ENCODE measurements around the gene APPBP2. TPM values are rescaled to one million over a fixed set of nuclear protein-coding genes. Genes with fewer than 3 reads are reported as not detected.
"Not testable (repeated sequence)": the region's sequence is repeated elsewhere in the genome, so short reads cannot be mapped to it uniquely, and the experiment has no call there.

The APPBP2 gene
- total RNA-seq, 1 donor from 2014 or later: 15.5 TPM

- FAIRE-seq (no peak), DNase-seq (ENCODE audit: low read depth) (no peak)
- no peaks in the 10 kb centered on the region for H3K27me3 ChIP-seq (ENCODE audit: control insufficient read depth, insufficient read depth, low read length)
- peaks cover 9% of the 10 kb centered on the region for H3K36me3 ChIP-seq (ENCODE audit: control insufficient read depth, insufficient read depth, low read length)
- H3K4me3 ChIP-seq (ENCODE audit: low read depth, low read length): no peak overlapping the region
- no peak for TF ChIP-seq CTCF (IDR thresholded peaks at IDR 0.05; ENCODE audit: insufficient read depth, low read length, severe bottlenecking)
Measured at GRCh38 chr17:60496041-60496440, 30.0 kb downstream of the APPBP2 start.

GRCh38 chr17:60495260-60495659 is 30.8 kb downstream of the APPBP2 start:
- no peak for TF ChIP-seq CTCF (IDR thresholded peaks at IDR 0.05; ENCODE audit: insufficient read depth, low read length, severe bottlenecking)
- Histone ChIP-seq H3K36me3 (ENCODE audit: control insufficient read depth, insufficient read depth, low read length) (peaks cover 9% of the 10 kb centered on the region), H3K27me3 (ENCODE audit: control insufficient read depth, insufficient read depth, low read length) (no peaks in the 10 kb centered on the region), H3K4me3 (ENCODE audit: low read depth, low read length) (no peak overlapping the region)
- DNase-seq (ENCODE audit: low read depth) (no peak), FAIRE-seq (no peak)

GRCh38 chr17:60493847-60494321 is 32.2 kb downstream of the APPBP2 start:
- FAIRE-seq (no peak), DNase-seq (ENCODE audit: low read depth) (no peak)
- no peak for TF ChIP-seq CTCF (IDR thresholded peaks at IDR 0.05; ENCODE audit: insufficient read depth, low read length, severe bottlenecking)
- peaks cover 8% of the 10 kb centered on the region for H3K36me3 ChIP-seq (ENCODE audit: control insufficient read depth, insufficient read depth, low read length)
- no peak overlapping the region for H3K4me3 ChIP-seq (ENCODE audit: low read depth, low read length)
- no peaks in the 10 kb centered on the region for H3K27me3 ChIP-seq (ENCODE audit: control insufficient read depth, insufficient read depth, low read length)

- Histone ChIP-seq H3K4me3 (ENCODE audit: low read depth, low read length) (no peak overlapping the region), H3K36me3 (ENCODE audit: control insufficient read depth, insufficient read depth, low read length) (peaks cover 8% of the 10 kb centered on the region), H3K27me3 (ENCODE audit: control insufficient read depth, insufficient read depth, low read length) (no peaks in the 10 kb centered on the region)
- no peak for FAIRE-seq
- no peak for DNase-seq (ENCODE audit: low read depth)
- no peak for TF ChIP-seq CTCF (IDR thresholded peaks at IDR 0.05; ENCODE audit: insufficient read depth, low read length, severe bottlenecking)
Measured at GRCh38 chr17:60491771-60492170, 34.3 kb downstream of the APPBP2 start.

GRCh38 chr17:60490594-60490993 is 35.4 kb downstream of the APPBP2 start:
- H3K36me3 ChIP-seq (ENCODE audit: control insufficient read depth, insufficient read depth, low read length); H3K27me3 ChIP-seq (ENCODE audit: control insufficient read depth, insufficient read depth, low read length); DNase-seq (ENCODE audit: low read depth); FAIRE-seq; H3K4me3 ChIP-seq (ENCODE audit: low read depth, low read length): not testable (repeated sequence)

- FAIRE-seq: no peak
- H3K4me3 ChIP-seq (ENCODE audit: low read depth, low read length): no peak overlapping the region
- TF ChIP-seq CTCF (IDR thresholded peaks at IDR 0.05; ENCODE audit: insufficient read depth, low read length, severe bottlenecking): no peak
- no peaks in the 10 kb centered on the region for H3K27me3 ChIP-seq (ENCODE audit: control insufficient read depth, insufficient read depth, low read length)
- H3K36me3 ChIP-seq (ENCODE audit: control insufficient read depth, insufficient read depth, low read length): no peaks in the 10 kb centered on the region
- no peak for DNase-seq (ENCODE audit: low read depth)
Measured at GRCh38 chr17:60481604-60482003, 44.4 kb downstream of the APPBP2 start.

Data from bronchial epithelial cell (primary cell).